HG03039 (cell line): ENCODE data around the gene GRIN2C.

ENCODE experiments used
- ATAC-seq: cut with Tn5 transposase; IDR thresholded peaks from one replicate; pipeline ENCODE4 v1.9.1; 2021; ENCODE audit warnings: mild to moderate bottlenecking, moderate library complexity; ENCODE audit not compliant: unreplicated experiment

Gene GRIN2C

GRCh38 chr17:74804683-74805082 lies 55.0 kb downstream of the GRIN2C start:
- ATAC-seq: no peak

DNA sequence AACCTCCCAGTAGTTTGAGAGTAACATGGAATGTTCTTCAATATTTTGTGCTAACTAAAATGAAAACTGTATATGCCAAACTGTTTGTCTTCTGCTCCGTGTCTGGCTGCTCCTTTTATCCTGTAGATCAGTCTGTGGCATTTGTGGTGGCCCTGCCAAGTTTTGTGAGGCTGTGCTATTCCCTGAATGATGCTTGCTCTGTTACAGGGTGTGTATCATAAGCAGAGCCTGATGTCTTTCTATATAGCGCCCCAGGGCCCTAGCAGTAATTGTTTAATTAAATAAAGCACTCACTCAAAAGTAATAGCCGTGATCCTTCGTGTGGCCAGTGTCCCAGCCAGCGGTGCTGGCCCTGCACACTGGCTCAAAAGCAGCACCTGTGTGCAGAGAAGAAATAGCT lies 55.7 kb downstream of the GRIN2C start:
- ATAC-seq: no peak

DNA sequence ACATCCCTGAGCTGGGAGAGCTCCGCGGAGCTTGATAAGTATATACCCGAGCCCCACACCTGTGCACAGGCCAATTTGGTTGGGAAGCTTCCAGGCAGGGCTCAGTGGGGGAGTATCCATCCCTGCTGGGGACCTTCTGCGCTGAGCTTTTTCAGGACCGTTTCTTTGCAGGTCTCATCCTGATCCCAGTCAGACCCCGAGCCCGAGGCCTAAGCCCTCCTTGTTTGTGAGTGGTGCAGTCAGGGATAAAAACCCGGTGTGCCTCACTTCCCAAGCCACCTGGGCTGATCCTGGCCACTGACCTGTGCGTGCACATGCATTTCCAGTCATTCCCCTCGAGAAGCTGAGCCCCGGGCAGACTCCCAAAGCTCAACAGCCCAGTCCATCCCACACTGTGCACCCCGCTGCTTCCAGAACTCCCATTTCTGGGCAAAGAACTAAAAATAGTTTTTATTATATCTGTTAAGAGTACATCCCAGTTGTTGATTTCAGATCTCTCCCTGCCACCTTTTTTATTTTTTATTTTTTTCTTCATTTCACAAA lies 56.2 kb downstream of the GRIN2C start:
- ATAC-seq: no peak

GRCh38 chr17:74801896-74802295 lies 57.8 kb downstream of the GRIN2C start:
- ATAC-seq: no peak

- no peak for ATAC-seq
Measured at GRCh38 chr17:74800531-74800930, 59.2 kb downstream of the GRIN2C start.

- ATAC-seq: no peak
Measured at GRCh38 chr17:74799097-74799496, 60.6 kb downstream of the GRIN2C start.

GRCh38 chr17:74798239-74798707 lies 61.4 kb downstream of the GRIN2C start:
- ATAC-seq: no peak

- ATAC-seq: no peak
Measured at GRCh38 chr17:74797824-74798223, 61.9 kb downstream of the GRIN2C start.

GRCh38 chr17:74796866-74797265 lies 62.8 kb downstream of the GRIN2C start:
- no peak for ATAC-seq

GRCh38 chr17:74796211-74796610 lies 63.5 kb downstream of the GRIN2C start:
- ATAC-seq: no peak

DNA sequence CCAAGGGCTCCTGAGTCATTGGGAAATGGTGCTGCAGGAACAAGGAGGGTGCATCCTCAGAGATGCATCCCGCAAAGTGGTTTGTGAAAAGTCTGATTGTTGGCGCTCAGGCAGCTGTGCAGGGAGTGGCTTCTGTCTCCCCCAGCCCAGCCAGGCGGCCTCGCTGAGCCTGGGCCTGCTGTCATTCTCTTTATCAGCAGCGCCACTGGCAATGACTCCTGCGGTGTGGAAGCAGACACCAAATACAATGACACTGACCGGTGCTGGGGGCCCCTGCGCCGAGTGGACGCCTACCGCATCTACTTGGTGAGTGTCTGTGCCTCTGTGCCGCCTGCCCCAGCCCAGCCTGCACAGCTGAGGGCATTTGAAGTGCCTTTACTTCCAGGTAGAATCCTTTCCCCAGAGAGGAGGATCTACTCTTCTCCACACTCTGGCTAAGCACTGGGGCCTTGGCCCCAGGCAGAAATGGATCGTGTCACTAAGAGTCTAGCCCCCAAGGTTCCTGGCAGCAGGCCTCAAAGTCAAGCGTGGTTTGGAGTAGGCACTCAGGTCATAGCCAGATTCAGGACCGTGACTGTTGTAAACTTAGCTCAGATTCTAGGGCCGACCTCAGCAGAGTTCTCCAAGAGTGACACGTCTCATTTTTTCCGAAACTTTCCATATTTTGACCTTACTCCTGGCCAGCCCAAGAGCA lies 64.2 kb downstream of the GRIN2C start:
- no peak for ATAC-seq

- no peak for ATAC-seq
Measured at GRCh38 chr17:74792586-74793105, 67.0 kb downstream of the GRIN2C start.
